GM12878 (cell line): ENCODE data around the gene MYF6. TPM values are rescaled to one million over a fixed set of nuclear protein-coding genes. Genes with fewer than 3 reads are reported as not detected.

Experiments used
- ATAC-seq: fragments of 200-7000 bp; cut with Tn5 transposase; 3 replicates; pipeline ENCODE4 v1.9.1; 2020; ENCODE audit warnings: mild to moderate bottlenecking, moderate library complexity
- BruUV-seq: library from RNA; stranded (reverse); fragments of 400-500 nt; replicated peaks from 2 replicates; lab custom pipeline; 2021; lab: Mats Ljungman, UMichigan
- CTCF ChIA-PET: fragments of 300-600 bp; sonication (Branson Sonifier 250); formaldehyde crosslinking; extraction: SDS; loops from one replicate; lab custom pipeline; 2021; ENCODE audit warnings: inconsistent platforms; lab: Yijun Ruan, JAX
- POLR2A ChIA-PET: fragments of 350-600 bp; formaldehyde crosslinking; extraction: SDS; loops from one replicate; lab custom pipeline; 2021; ENCODE audit warnings: inconsistent platforms; lab: Charles Lee
- RAD21 ChIA-PET: fragments of 300-600 bp; sonication (Branson Sonifier 250); formaldehyde crosslinking; loops from one replicate; lab custom pipeline; 2023; ENCODE audit warnings: antibody characterized with exemption; ENCODE audit not compliant: unreplicated experiment; lab: Charles Lee
- SMC1A ChIA-PET: fragments of 300-600 bp; sonication (Branson Sonifier 250); formaldehyde crosslinking; loops from one replicate; lab custom pipeline; 2023; ENCODE audit not compliant: unreplicated experiment, uncharacterized antibody; lab: Charles Lee
- DNase-seq: peaks from one replicate; pipeline ENCODE4 v3.0.0-alpha.2; 2011; ENCODE audit warnings: low read depth, low spot score
- FAIRE-seq: peaks from 3 replicates; lab custom pipeline; 2011; peaks lifted over from hg19 to GRCh38; lab: Jason Lieb, UNC
- H2AFZ ChIP-seq: 2 replicates; pipeline ENCODE4 v1.6.0; 2011; ENCODE audit warnings: low read depth, low read length, control low read depth; ENCODE audit not compliant: control insufficient read depth
- H3K27ac ChIP-seq: 2 replicates; pipeline ENCODE4 v1.5.1; 2011; ENCODE audit warnings: control low read depth; ENCODE audit not compliant: control insufficient read depth, insufficient read depth
- H3K27me3 ChIP-seq, 2 experiments: replicated peaks in 1 of 2; 2 replicates each; pipeline versions ENCODE4 v1.6.0 to v1.6.1; 2011; ENCODE audit warnings: low read length in 1 of 2; ENCODE audit not compliant: control insufficient read depth in 2 of 2, insufficient read depth in 2 of 2
- H3K36me3 ChIP-seq, 2 experiments: 2 replicates each; pipeline ENCODE4 v1.5.1; 2011; ENCODE audit warnings: low read length in 1 of 2; ENCODE audit not compliant: control insufficient read depth in 2 of 2, insufficient read depth in 2 of 2
- H3K4me1 ChIP-seq: 2 replicates; pipeline ENCODE4 v1.6.1; 2011; ENCODE audit warnings: mild to moderate bottlenecking, low read length, moderate library complexity, mixed read lengths; ENCODE audit not compliant: control insufficient read depth, insufficient read depth
- H3K4me2 ChIP-seq: 2 replicates; pipeline ENCODE4 v1.6.0; 2011; ENCODE audit warnings: control low read depth; ENCODE audit not compliant: control insufficient read depth, insufficient read depth
- H3K4me3 ChIP-seq: fragments of 200-600 bp; sonication (generic); 2 replicates; pipeline ENCODE4 v1.5.1; 2016
- H3K79me2 ChIP-seq: 2 replicates; pipeline ENCODE4 v1.6.0; 2011; ENCODE audit warnings: low read length; ENCODE audit not compliant: control insufficient read depth, insufficient read depth
- H3K9ac ChIP-seq: 2 replicates; pipeline ENCODE4 v1.8.0; 2011; ENCODE audit warnings: low read length, control low read depth, mixed read lengths; ENCODE audit not compliant: control insufficient read depth, insufficient read depth
- H3K9me3 ChIP-seq: replicated peaks from 3 replicates; pipeline ENCODE4 v1.5.1; 2011; ENCODE audit warnings: mild to moderate bottlenecking, low read length; ENCODE audit not compliant: control insufficient read depth, insufficient read depth
- H4K20me1 ChIP-seq: 2 replicates; pipeline ENCODE4 v1.6.0; 2011; ENCODE audit not compliant: control insufficient read depth, insufficient read depth
- ASH2L ChIP-seq: fragments of 300-600, 200-600 bp; sonication (generic); IDR thresholded peaks from 2 replicates; pipeline ENCODE4 v1.6.1; 2017; ENCODE audit warnings: low read depth, mild to moderate bottlenecking, borderline replicate concordance
- CBX3 ChIP-seq: fragments of 200-600 bp; sonication (generic); IDR thresholded peaks from 2 replicates; pipeline ENCODE4 v1.6.1; 2016; ENCODE audit warnings: low read depth, borderline replicate concordance
- CHD4 ChIP-seq: fragments of 200-600 bp; sonication (generic); IDR thresholded peaks from 2 replicates; pipeline ENCODE4 v1.6.1; 2016; ENCODE audit warnings: mild to moderate bottlenecking
- ETV6 ChIP-seq, 2 experiments: fragments of 450-650 bp in 1 of 2; IDR thresholded peaks in 1 of 2; conservative IDR thresholded peaks in 1 of 2; 2 replicates each; pipeline ENCODE4 v1.6.1; 2014; ENCODE audit warnings: antibody characterized with exemption in 1 of 2, borderline replicate concordance in 1 of 2, low read depth in 1 of 2, mild to moderate bottlenecking in 1 of 2, moderate library complexity in 1 of 2
- FOS ChIP-seq: IDR thresholded peaks from 3 replicates; pipeline ENCODE4 v1.6.1; 2011; ENCODE audit warnings: borderline replicate concordance; ENCODE audit not compliant: insufficient read length; ENCODE audit errors: extremely low read depth
- NR2C1 ChIP-seq: fragments of 450-650 bp; IDR thresholded peaks from 2 replicates; pipeline ENCODE4 v1.6.1; 2017; ENCODE audit warnings: antibody characterized with exemption, mild to moderate bottlenecking, moderate library complexity
- PAX8 ChIP-seq: fragments of 450-650 bp; IDR thresholded peaks from 2 replicates; pipeline ENCODE4 v1.6.1; 2017; ENCODE audit warnings: mild to moderate bottlenecking, moderate library complexity
- POU2F2 ChIP-seq: IDR thresholded peaks from 3 replicates; pipeline ENCODE4 v1.6.1; 2011; ENCODE audit warnings: low read depth, mild to moderate bottlenecking, low read length, borderline replicate concordance
- SRF ChIP-seq, 2 experiments: IDR thresholded peaks; 2 replicates each; pipeline ENCODE4 v1.6.1; 2011; ENCODE audit warnings: low read depth in 2 of 2, low read length in 2 of 2, mild to moderate bottlenecking in 1 of 2, moderate library complexity in 1 of 2
- STAT1 ChIP-seq: fragments of 450-650 bp; conservative IDR thresholded peaks from 2 replicates; pipeline ENCODE4 v1.6.1; 2014; ENCODE audit warnings: antibody characterized with exemption, mild to moderate bottlenecking
- ZNF622 ChIP-seq: fragments of 450-650 bp; IDR thresholded peaks from 2 replicates; pipeline ENCODE4 v1.6.1; 2017; ENCODE audit warnings: mild to moderate bottlenecking, inconsistent platforms
- WGBS: methylation state at CpG from one replicate; pipeline ENCODE4 v1.1.6; 2016; ENCODE audit warnings: low lambda C conversion rate; ENCODE audit not compliant: insufficient replicate concordance, insufficient coverage; ENCODE audit errors: missing lambda C conversion rate; 5-methylcytosine and 5-hydroxymethylcytosine counted together
- in situ Hi-C: fragments of 300-500 bp; cut with MboI; formaldehyde crosslinking; loops from 9 replicates; pipeline ENCODE4 v1.14.3; 2018; ENCODE audit warnings: mixed read lengths
- intact Hi-C: fragments of 100-400 bp; cut with micrococcal nuclease; formaldehyde crosslinking; loops from one replicate; pipeline ENCODE4 v1.14.2; 2022; ENCODE audit not compliant: unreplicated experiment
- polyA plus RNA-seq, 11 experiments: library from polyadenylated mRNA; depleted of rRNA in 4 of 11; unstranded in 6 of 11; stranded (reverse) in 5 of 11; fragments of >200 nt; fragmentation: Nextera tagmentation in 4 of 11; fragmentation: Illumina TruSeq in 1 of 11; extraction: Ambion mirVana in 4 of 11; extraction: Trizol in 1 of 11; gene quantifications; 1 replicate in 1 of 11; 2 replicates in 10 of 11; pipeline versions ENCODE4 v1.2.1 to v1.2.3, GENCODE V29; 2011 to 2016; ENCODE audit warnings: inconsistent platforms in 2 of 11, missing spikeins in 2 of 11, low read depth in 1 of 11
- total RNA-seq, 4 experiments: library from RNA; depleted of rRNA in 3 of 4; stranded (reverse); fragments of >200 nt in 3 of 4; fragmentation: Illumina TruSeq in 1 of 4; extraction: Trizol in 1 of 4; gene quantifications; 2 replicates each; pipeline versions ENCODE4 v1.2.1 to v1.2.3, GENCODE V29; 2013 to 2021
- TF ChIP-seq, protein P1 (sequence below): IDR thresholded peaks from 2 replicates; pipeline ENCODE4 v1.6.1; 2011; ENCODE audit warnings: borderline replicate concordance, low read depth, mild to moderate bottlenecking, moderate library complexity, low read length; ENCODE audit not compliant: insufficient read depth, poor library complexity, severe bottlenecking

MYF6 gene
- total and polyA plus RNA-seq, 10 of the 15 experiments (the other 5 are each of a cell fraction or from before 2014, with no cell fraction given) = not detected

DNA sequence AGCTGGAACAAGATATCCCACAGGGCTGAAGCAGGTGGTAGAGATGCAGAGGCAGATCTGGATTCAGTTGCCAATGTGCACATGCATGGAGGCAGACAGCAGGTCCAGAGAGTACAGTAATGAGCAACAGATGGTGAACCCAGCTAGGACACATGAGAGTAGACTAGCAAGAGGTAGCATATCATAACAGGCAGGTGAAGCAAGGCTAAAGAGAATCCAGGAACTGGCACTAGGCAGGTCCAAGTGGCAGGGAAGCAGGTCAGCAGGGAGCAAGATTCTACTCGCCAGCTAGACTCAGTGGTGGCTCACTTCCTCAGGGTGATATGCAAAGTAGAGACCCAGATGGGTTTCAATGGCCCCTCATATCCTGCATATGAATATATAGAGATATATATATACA lies 15.3 kb upstream of the MYF6 start:
- ChIA-PET RAD21 (no interaction called here), SMC1A (no interaction called here), POLR2A (no interaction called here), CTCF (no interaction called here)
- no peak; the same call in 2 of the 3 replicates for ATAC-seq
- in situ Hi-C loops (no loop called here), intact Hi-C loops (no loop called here)
- Histone ChIP-seq H2AFZ (no peak overlapping the region; the same call in none of the 2 replicates), H4K20me1 (no peaks in the 10 kb centered on the region), H3K4me1 (no peaks in the 10 kb centered on the region), H3K9ac (no peak overlapping the region), H3K27ac (no peak overlapping the region), H3K9me3 (no peaks in the 10 kb centered on the region), H3K4me2 (no peak overlapping the region), H3K27me3 (no peaks in the 10 kb centered on the region), H3K36me3 (no peaks in the 10 kb centered on the region), H3K79me2 (no peaks in the 10 kb centered on the region), H3K4me3 (no peak overlapping the region)
- TF ChIP-seq ZNF622 = no peak
- TF ChIP-seq ETV6 (conservative IDR thresholded peaks at IDR 0.05 in 1 of 2, IDR thresholded peaks at IDR 0.05 in 1 of 2; ENCODE audit: borderline replicate concordance in 1 of 2, low read depth in 1 of 2) = no peak
- no peak for TF ChIP-seq CHD4
- TF ChIP-seq NR2C1 = no peak
- no peak for TF ChIP-seq POU2F2
- TF ChIP-seq, protein P1, sequence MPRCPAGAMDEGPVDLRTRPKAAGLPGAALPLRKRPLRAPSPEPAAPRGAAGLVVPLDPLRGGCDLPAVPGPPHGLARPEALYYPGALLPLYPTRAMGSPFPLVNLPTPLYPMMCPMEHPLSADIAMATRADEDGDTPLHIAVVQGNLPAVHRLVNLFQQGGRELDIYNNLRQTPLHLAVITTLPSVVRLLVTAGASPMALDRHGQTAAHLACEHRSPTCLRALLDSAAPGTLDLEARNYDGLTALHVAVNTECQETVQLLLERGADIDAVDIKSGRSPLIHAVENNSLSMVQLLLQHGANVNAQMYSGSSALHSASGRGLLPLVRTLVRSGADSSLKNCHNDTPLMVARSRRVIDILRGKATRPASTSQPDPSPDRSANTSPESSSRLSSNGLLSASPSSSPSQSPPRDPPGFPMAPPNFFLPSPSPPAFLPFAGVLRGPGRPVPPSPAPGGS = no peak
- no peak for TF ChIP-seq PAX8
- TF ChIP-seq FOS = no peak
- TF ChIP-seq CBX3 = no peak
- no peak for TF ChIP-seq SRF (IDR thresholded peaks at IDR 0.05; ENCODE audit: low read depth in 2 of 2, low read length in 2 of 2)
- TF ChIP-seq STAT1 = no peak
- TF ChIP-seq ASH2L = no peak
- FAIRE-seq = no peak
- WGBS = 43% methylated on average over 1 of the region's 1 CpG
- BruUV-seq = no TSS peak
- DNase-seq = no peak
